Measurements from ENCODE around the gene HCRT. TPM values are rescaled to one million over a fixed set of nuclear protein-coding genes. Genes with fewer than 3 reads are reported as not detected.

HCRT gene
- total RNA-seq, 1 experiment from 2014 or later: not detected

DNA sequence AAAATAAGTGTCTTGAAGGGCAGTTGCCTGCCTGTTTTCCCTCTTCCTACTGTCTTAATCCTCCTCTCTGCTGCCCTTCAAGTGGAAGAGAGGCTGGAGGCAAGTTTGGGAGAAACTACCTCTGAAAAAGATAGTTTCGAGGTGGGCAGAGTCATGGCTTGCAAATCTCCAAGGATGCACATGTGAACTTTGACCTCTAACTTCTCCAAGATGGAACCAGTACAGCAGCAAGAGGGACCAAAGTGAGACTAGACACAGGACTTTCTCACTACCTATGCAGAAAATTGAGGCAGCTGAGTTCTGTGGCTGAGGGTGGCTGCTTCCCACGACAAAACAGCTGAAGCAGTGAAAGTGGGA, 3.4 kb downstream of the HCRT start:
- ATAC-seq: no peak
- no TSS peak for BruUV-seq (replicated peaks)
- H3K4me3 ChIP-seq (ENCODE audit: low read length): no peak overlapping the region
- no peak overlapping the region for H2AFZ ChIP-seq (ENCODE audit: low read length)
- H3K79me2 ChIP-seq (ENCODE audit: low read length): no peaks in the 10 kb centered on the region
- no peaks in the 10 kb centered on the region for H3K9me3 ChIP-seq (ENCODE audit: low read length)
- ChIA-PET CTCF (no interaction called here), POLR2A (ENCODE audit: unreplicated experiment) (no interaction called here)
- H3K27me3 ChIP-seq (ENCODE audit: low read length): no peaks in the 10 kb centered on the region
- no peaks in the 10 kb centered on the region for H3K36me3 ChIP-seq (ENCODE audit: low read depth, low read length)
- intact Hi-C loops (cut with micrococcal nuclease): no loop called here
- no peak overlapping the region for H3K27ac ChIP-seq (ENCODE audit: low read length)
- H3F3A ChIP-seq (ENCODE audit: low read length, unreplicated experiment): no peaks in the 10 kb centered on the region
- no peaks in the 10 kb centered on the region for H4K20me1 ChIP-seq (ENCODE audit: low read length)
- DNase-seq: no peak
- H3K9me2 ChIP-seq (replicated peaks; ENCODE audit: low read length): no peaks in the 10 kb centered on the region
- TF ChIP-seq, protein P1, sequence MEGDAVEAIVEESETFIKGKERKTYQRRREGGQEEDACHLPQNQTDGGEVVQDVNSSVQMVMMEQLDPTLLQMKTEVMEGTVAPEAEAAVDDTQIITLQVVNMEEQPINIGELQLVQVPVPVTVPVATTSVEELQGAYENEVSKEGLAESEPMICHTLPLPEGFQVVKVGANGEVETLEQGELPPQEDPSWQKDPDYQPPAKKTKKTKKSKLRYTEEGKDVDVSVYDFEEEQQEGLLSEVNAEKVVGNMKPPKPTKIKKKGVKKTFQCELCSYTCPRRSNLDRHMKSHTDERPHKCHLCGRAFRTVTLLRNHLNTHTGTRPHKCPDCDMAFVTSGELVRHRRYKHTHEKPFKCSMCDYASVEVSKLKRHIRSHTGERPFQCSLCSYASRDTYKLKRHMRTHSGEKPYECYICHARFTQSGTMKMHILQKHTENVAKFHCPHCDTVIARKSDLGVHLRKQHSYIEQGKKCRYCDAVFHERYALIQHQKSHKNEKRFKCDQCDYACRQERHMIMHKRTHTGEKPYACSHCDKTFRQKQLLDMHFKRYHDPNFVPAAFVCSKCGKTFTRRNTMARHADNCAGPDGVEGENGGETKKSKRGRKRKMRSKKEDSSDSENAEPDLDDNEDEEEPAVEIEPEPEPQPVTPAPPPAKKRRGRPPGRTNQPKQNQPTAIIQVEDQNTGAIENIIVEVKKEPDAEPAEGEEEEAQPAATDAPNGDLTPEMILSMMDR (conservative IDR thresholded peaks at IDR 0.05; ENCODE audit: low read depth, low read length): no peak
- H3K4me2 ChIP-seq (ENCODE audit: low read length): no peak overlapping the region
- H3K4me1 ChIP-seq (ENCODE audit: insufficient read depth, low read length): no peaks in the 10 kb centered on the region
- H3K9ac ChIP-seq (ENCODE audit: low read length): no peak overlapping the region

DNA sequence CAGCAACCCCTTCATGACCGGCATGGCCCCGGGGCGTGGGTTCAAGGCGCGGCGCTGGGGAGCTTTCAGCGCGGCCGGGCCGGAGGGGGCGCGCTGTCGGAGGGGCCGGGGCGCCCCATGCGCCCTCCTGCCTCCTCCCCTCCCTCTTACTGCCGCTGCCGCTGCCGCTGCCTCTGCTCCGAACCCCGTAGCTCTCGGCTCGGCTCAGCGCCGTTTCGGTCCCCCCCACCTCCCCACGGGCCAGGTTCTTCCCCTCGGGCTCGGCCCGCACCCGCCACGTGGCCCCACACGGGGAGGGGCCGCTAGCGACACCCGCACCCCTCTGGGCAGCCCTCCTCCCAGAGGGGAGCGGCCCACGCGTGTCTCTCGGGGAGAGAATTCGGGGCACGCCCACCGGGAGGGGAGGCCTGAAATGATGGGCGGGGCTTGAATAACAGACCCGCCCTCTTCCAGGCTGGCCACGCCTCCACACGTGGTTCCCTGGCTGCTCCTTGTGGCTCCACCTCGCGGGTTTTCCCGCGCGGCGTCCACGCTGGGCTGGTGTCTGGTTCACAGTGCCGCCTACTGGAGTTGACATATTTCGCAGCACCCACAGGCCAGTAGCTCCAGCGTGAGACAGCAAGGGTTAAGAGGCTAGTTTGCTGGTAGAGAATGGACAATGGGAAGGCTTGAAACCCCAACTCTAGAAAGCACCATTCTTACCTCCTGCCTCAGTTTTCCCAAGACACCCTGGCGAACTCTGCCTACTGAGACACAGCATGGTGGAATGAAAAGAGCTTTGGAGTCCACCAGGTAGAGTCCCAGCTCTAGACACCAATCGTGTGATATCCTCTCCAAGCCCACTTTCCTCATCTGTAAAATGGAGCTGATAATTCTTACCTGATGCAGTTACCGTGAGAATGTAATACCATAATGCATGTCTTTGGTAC, 4.1 kb downstream of the HCRT start, which contains the start of gene KCNH4:
Gene KCNH4, minus strand, starts transcription at position 221 of the 929 bp plus-strand sequence. Its CDS starts 197 bp downstream, at position 24.
- ChIA-PET CTCF (no interaction called here), POLR2A (ENCODE audit: unreplicated experiment) (no interaction called here)
- intact Hi-C loops (cut with micrococcal nuclease): no loop called here
- Histone ChIP-seq H3K4me3 (ENCODE audit: low read length) (no peak within 1 kb of the TSS), H3F3A (ENCODE audit: low read length, unreplicated experiment) (no peaks in the 10 kb centered on the region), H3K79me2 (ENCODE audit: low read length) (no peaks in the 10 kb centered on the region), H3K4me2 (ENCODE audit: low read length) (no peak within 1 kb of the TSS), H3K9ac (ENCODE audit: low read length) (no peak within 1 kb of the TSS), H4K20me1 (ENCODE audit: low read length) (no peaks in the 10 kb centered on the region), H3K27me3 (ENCODE audit: low read length) (no peaks in the 10 kb centered on the region), H3K27ac (ENCODE audit: low read length) (no peak within 1 kb of the TSS), H3K9me3 (ENCODE audit: low read length) (no peaks in the 10 kb centered on the region), H2AFZ (ENCODE audit: low read length) (no peak within 1 kb of the TSS), H3K4me1 (ENCODE audit: insufficient read depth, low read length) (no peaks in the 10 kb centered on the region), H3K36me3 (ENCODE audit: low read depth, low read length) (no peaks in the 10 kb centered on the region), H3K9me2 (replicated peaks; ENCODE audit: low read length) (no peaks in the 10 kb centered on the region)
- TF ChIP-seq, protein P1 (conservative IDR thresholded peaks at IDR 0.05; ENCODE audit: low read depth, low read length): no peak
- TF ChIP-seq EZH2 (IDR thresholded peaks at IDR 0.05; ENCODE audit: low read length, unreplicated experiment): no peak
- TF ChIP-seq EZH2phosphoT487 (IDR thresholded peaks at IDR 0.05; ENCODE audit: borderline replicate concordance, low read length): no peak
- DNase-seq (no peak), ATAC-seq (no peak)
- no TSS peak for BruUV-seq (replicated peaks)

DNA sequence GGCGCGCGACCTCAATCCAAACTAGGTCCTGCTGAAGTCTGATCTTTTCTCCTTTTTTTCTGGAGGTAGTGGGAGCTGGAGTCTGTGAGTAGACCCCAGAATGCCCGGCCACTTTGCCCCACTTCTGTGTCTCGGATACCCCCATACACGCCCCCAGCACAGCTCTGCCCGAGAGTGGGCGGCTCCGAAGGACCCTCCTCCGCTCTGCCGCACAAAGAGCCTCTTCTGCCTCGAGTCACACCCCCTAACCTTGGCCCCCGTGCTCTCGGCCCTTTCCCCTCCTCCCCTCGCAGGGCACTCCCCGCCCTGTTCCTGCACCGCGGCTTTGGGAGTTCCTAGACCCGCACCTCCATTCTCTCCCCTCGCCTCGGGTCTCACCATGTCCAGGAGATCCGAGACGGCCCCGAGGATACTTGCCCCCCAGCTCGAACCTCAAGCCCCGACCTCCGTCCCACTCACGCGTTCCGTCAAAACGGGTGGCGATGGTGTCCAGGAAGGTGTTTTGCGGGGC, 4.8 kb downstream of the HCRT start:
- intact Hi-C loops (cut with micrococcal nuclease): no loop called here
- TF ChIP-seq EZH2phosphoT487 (IDR thresholded peaks at IDR 0.05; ENCODE audit: borderline replicate concordance, low read length): no peak
- TF ChIP-seq EZH2 (IDR thresholded peaks at IDR 0.05; ENCODE audit: low read length, unreplicated experiment): no peak
- TF ChIP-seq, protein P1 (conservative IDR thresholded peaks at IDR 0.05; ENCODE audit: low read depth, low read length): no peak
- Histone ChIP-seq H3K9ac (ENCODE audit: low read length) (no peak overlapping the region), H3K27me3 (ENCODE audit: low read length) (no peaks in the 10 kb centered on the region), H2AFZ (ENCODE audit: low read length) (no peak overlapping the region), H3K79me2 (ENCODE audit: low read length) (no peaks in the 10 kb centered on the region), H3K27ac (ENCODE audit: low read length) (no peak overlapping the region), H3K4me3 (ENCODE audit: low read length) (no peak overlapping the region), H3K4me2 (ENCODE audit: low read length) (no peak overlapping the region), H3K9me2 (replicated peaks; ENCODE audit: low read length) (no peaks in the 10 kb centered on the region), H3K36me3 (ENCODE audit: low read depth, low read length) (no peaks in the 10 kb centered on the region), H3K4me1 (ENCODE audit: insufficient read depth, low read length) (no peaks in the 10 kb centered on the region), H3K9me3 (ENCODE audit: low read length) (no peaks in the 10 kb centered on the region), H3F3A (ENCODE audit: low read length, unreplicated experiment) (no peaks in the 10 kb centered on the region), H4K20me1 (ENCODE audit: low read length) (no peaks in the 10 kb centered on the region)
- DNase-seq (no peak), ATAC-seq (no peak)
- CTCF ChIA-PET: no interaction called here
- POLR2A ChIA-PET (ENCODE audit: unreplicated experiment): no interaction called here
- no TSS peak for BruUV-seq (replicated peaks)
